Stimulated activated CD8-positive, alpha-beta memory T cell treated with anti-CD3 and anti-CD28 coated beads, Interleukin-12 subunit alpha, Interleukin-12 subunit beta, amount 100 ng/mL, for 1 hour (primary cell): ENCODE data around the gene PIGO.
A peak's percentile ranks its signal among the peaks of the same experiment; 100 is the strongest.

Experiments used
- DNase-seq: peaks from one replicate; pipeline ENCODE4 v3.0.0-alpha.2; 2020; ENCODE audit warnings: low read depth

The PIGO gene

GRCh38 chr9:35105571-35106342 is 9.4 kb upstream of the PIGO start:
- DNase-seq, result no peak

GRCh38 chr9:35105126-35105525 is 8.7 kb upstream of the PIGO start:
- DNase-seq, result no peak

- DNase-seq, result no peak
Measured at GRCh38 chr9:35104586-35104985, 8.2 kb upstream of the PIGO start.

- no peak for DNase-seq
Measured at GRCh38 chr9:35103660-35104191, 7.3 kb upstream of the PIGO start.

- DNase-seq, result peak; percentile 87
Measured at GRCh38 chr9:35102769-35103659, 6.6 kb upstream of the PIGO start, which contains the start of gene STOML2. Gene STOML2 (minus strand): TSS chr9:35103131. CDS start chr9:35103094, 37 bp downstream.

GRCh38 chr9:35102465-35102768 is 6.0 kb upstream of the PIGO start:
- DNase-seq, result no peak

GRCh38 chr9:35097573-35097972 is 1.2 kb upstream of the PIGO start:
- no peak for DNase-seq

GRCh38 chr9:35091536-35091935 is 4.9 kb downstream of the PIGO start:
- no peak for DNase-seq

- DNase-seq, result no peak
Measured at GRCh38 chr9:35089434-35089833, 7.0 kb downstream of the PIGO start.

- DNase-seq, result no peak
Measured at GRCh38 chr9:35085078-35085477, 11.3 kb downstream of the PIGO start.

- DNase-seq, result peak; percentile 63
Measured at GRCh38 chr9:35079426-35080341, 16.7 kb downstream of the PIGO start, which contains the start of gene FANCG. Gene FANCG (minus strand): TSS chr9:35079942. CDS start chr9:35079524, 418 bp downstream.

GRCh38 chr9:35079041-35079425 is 17.4 kb downstream of the PIGO start:
- no peak for DNase-seq

GRCh38 chr9:35078066-35078465 is 18.3 kb downstream of the PIGO start:
- no peak for DNase-seq

- DNase-seq, result no peak
Measured at GRCh38 chr9:35076848-35077247, 19.5 kb downstream of the PIGO start.

- DNase-seq, result no peak
Measured at GRCh38 chr9:35075358-35075757, 21.0 kb downstream of the PIGO start.

- DNase-seq, result no peak
Measured at GRCh38 chr9:35074791-35075190, 21.6 kb downstream of the PIGO start.

- no peak for DNase-seq
Measured at GRCh38 chr9:35074141-35074540, 22.2 kb downstream of the PIGO start.

- no peak for DNase-seq
Measured at GRCh38 chr9:35073279-35073612, 23.1 kb downstream of the PIGO start.

- DNase-seq, result peak; percentile 92
Measured at GRCh38 chr9:35072461-35073278, 23.7 kb downstream of the PIGO start, which contains the start of gene VCP. Gene VCP (minus strand): TSS chr9:35072625. CDS start chr9:35072353, 272 bp downstream.

- DNase-seq, result peak; percentile 40
Measured at GRCh38 chr9:35071814-35072460, 24.5 kb downstream of the PIGO start.
